Measurements from ENCODE around the gene PADI3.

DNA sequence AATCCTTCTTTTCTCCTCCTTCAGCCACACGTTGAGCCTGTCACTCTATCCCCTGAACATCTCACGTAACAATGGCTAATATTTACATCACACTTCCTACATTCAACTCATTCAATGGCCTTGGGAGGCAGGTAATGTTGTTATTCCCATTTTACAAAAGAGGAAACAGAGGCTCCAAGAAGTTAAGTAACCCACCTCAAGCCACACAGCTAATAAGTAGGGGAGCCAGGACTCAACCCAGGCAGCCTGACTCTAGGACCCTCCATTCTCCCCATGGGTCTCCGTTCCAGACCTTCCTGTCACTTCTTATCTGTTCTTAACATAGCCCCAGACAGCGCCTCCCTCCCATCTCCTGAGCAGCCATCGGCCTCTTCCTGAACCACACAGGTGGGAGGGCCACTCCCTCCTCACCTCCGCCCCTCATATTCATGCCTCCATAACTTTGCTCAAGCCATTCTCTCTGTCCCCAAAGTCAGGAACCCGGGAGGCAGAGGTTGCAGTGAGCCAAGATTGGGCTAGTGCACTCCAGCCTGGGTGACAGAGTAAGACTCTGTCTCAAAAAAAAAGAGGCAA is 61.3 kb downstream of the PADI3 start:
- TF ChIP-seq POLR2A (IDR thresholded peaks at IDR 0.05), result no peak
- TF ChIP-seq, protein P1, sequence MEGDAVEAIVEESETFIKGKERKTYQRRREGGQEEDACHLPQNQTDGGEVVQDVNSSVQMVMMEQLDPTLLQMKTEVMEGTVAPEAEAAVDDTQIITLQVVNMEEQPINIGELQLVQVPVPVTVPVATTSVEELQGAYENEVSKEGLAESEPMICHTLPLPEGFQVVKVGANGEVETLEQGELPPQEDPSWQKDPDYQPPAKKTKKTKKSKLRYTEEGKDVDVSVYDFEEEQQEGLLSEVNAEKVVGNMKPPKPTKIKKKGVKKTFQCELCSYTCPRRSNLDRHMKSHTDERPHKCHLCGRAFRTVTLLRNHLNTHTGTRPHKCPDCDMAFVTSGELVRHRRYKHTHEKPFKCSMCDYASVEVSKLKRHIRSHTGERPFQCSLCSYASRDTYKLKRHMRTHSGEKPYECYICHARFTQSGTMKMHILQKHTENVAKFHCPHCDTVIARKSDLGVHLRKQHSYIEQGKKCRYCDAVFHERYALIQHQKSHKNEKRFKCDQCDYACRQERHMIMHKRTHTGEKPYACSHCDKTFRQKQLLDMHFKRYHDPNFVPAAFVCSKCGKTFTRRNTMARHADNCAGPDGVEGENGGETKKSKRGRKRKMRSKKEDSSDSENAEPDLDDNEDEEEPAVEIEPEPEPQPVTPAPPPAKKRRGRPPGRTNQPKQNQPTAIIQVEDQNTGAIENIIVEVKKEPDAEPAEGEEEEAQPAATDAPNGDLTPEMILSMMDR (IDR thresholded peaks at IDR 0.05), result no peak

Measured in Peyer's patch (tissue), 4 donors.